ENCODE results near the gene TPRN. TPM values are rescaled to one million over a fixed set of nuclear protein-coding genes. Genes with fewer than 3 reads are reported as not detected.

TPRN gene
- total and polyA plus RNA-seq, 2 donors (not counting 3 experiments of a cell fraction or from before 2014, with no cell fraction given), result 4.3 to 12.4 TPM

GRCh38 chr9:137162505-137163364 lies 37.8 kb downstream of the TPRN start:
- ChIA-PET CTCF (interaction anchor here (1.2 to 1.8 kb wide), 4 partner anchors 8 to 74 kb away, joined by 4 to 12 read pairs (median 6); no protein-coding TSS in a partner anchor), POLR2A (interaction anchor here (0.8 kb wide), 1 partner anchor 61 kb away, joined by 4 read pairs; no protein-coding TSS in a partner anchor)
- TF ChIP-seq EZH2 (IDR thresholded peaks at IDR 0.05; ENCODE audit: borderline replicate concordance, low read depth, low read length, severe bottlenecking), result peak; percentile 93
- TF ChIP-seq FOS (IDR thresholded peaks at IDR 0.05; ENCODE audit: borderline replicate concordance, insufficient read depth, low read length), result no peak
- H3K4me2 ChIP-seq (ENCODE audit: insufficient read depth, low read length), result peak overlapping the region; percentile 48
- DNase-seq (ENCODE audit: low read depth, low spot score), result peak; percentile 14
- H2AFZ ChIP-seq (ENCODE audit: low read depth, low read length), result peak overlapping the region; percentile 88
- H3K79me2 ChIP-seq (ENCODE audit: control insufficient read depth, insufficient read depth, low read length), result no peaks in the 10 kb centered on the region
- no peak overlapping the region for H3K27ac ChIP-seq (ENCODE audit: insufficient read depth, low read depth, low read length)
- peaks cover 3% of the 10 kb centered on the region for H3K4me1 ChIP-seq (ENCODE audit: control insufficient read depth, extremely low read depth, insufficient read depth, low read length)
- no peaks in the 10 kb centered on the region for H4K20me1 ChIP-seq (replicated peaks; ENCODE audit: control insufficient read depth, extremely low read depth, insufficient read depth, low read length)
- intact Hi-C loops (cut with micrococcal nuclease), result no loop called here
- no TSS peak for BruUV-seq (replicated peaks)
- H3K9ac ChIP-seq (replicated peaks; ENCODE audit: extremely low read depth, insufficient read depth, low read length), result no peak overlapping the region
- FAIRE-seq, result no peak
- H3K9me3 ChIP-seq (replicated peaks; ENCODE audit: control insufficient read depth, insufficient read depth, low read length), result no peaks in the 10 kb centered on the region
- H3K36me3 ChIP-seq (ENCODE audit: control insufficient read depth in 2 of 2, extremely low read depth in 1 of 2, insufficient read depth in 2 of 2, low read length in 2 of 2), result no peaks in the 10 kb centered on the region
- no peaks in the 10 kb centered on the region for H3K9me1 ChIP-seq (replicated peaks; ENCODE audit: control insufficient read depth, extremely low read depth, insufficient read depth, low read length)
- peak overlapping the region in 2 of 3 experiments; percentile 11 to 24 for H3K4me3 ChIP-seq (replicated peaks in 1 of 3; ENCODE audit: insufficient read depth in 1 of 3, low read depth in 1 of 3, low read length in 3 of 3)
- H3K27me3 ChIP-seq (ENCODE audit: control insufficient read depth in 2 of 2, insufficient read depth in 2 of 2, low read length in 2 of 2), result peaks cover 23 to 30% of the 10 kb centered on the region in 2 experiments
- dilution Hi-C loops (cut with MboI; ENCODE audit: extremely low pct_ligation_motif_present, low sequenced_read_pairs), result no loop called here

DNA sequence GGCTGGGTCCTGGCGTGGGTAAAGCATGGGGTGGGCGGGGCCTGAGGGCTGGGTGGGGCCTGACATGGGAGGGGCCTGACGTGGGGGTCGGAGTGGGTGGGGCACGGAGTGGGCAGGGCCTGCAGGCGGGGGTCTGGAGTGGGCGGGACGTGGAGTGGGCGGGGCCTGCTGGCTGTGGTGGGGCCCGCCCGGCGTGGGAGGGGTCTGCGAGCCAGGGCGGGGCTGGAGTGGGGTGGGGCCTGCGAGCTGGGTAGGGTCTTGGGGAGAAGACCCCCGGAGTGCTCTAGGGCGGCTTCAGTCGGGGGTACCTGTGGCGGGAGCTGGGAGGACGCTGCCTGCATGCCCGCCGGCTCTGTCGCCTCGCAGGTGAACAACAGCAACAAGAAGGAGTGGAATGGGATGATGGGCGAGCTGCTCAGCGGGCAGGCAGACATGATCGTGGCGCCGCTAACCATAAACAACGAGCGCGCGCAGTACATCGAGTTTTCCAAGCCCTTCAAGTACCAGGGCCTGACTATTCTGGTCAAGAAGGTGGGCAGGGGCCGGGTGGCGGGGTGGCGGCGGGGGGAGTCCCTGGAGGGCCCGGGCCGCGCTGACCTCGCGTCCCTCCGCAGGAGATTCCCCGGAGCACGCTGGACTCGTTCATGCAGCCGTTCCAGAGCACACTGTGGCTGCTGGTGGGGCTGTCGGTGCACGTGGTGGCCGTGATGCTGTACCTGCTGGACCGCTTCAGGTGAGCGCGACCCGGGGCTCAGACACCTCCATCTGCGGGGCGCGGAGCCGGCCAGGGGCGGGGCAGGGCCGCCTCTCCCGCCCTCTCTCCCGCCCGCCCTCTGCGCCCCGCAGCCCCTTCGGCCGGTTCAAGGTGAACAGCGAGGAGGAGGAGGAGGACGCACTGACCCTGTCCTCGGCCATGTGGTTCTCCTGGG lies 38.7 kb downstream of the TPRN start:
- H4K20me1 ChIP-seq (replicated peaks; ENCODE audit: control insufficient read depth, extremely low read depth, insufficient read depth, low read length), result no peaks in the 10 kb centered on the region
- DNase-seq (ENCODE audit: low read depth, low spot score) (no peak), FAIRE-seq (no peak)
- CTCF ChIA-PET, result interaction anchor here (1.2 to 1.5 kb wide), 2 partner anchors 9 to 14 kb away, joined by 4 to 12 read pairs; no protein-coding TSS in a partner anchor
- POLR2A ChIA-PET, result no interaction called here
- no peaks in the 10 kb centered on the region for H3K79me2 ChIP-seq (ENCODE audit: control insufficient read depth, insufficient read depth, low read length)
- H3K36me3 ChIP-seq (ENCODE audit: control insufficient read depth in 2 of 2, extremely low read depth in 1 of 2, insufficient read depth in 2 of 2, low read length in 2 of 2), result no peaks in the 10 kb centered on the region
- peaks cover 16 to 29% of the 10 kb centered on the region in 2 experiments for H3K27me3 ChIP-seq (ENCODE audit: control insufficient read depth in 2 of 2, insufficient read depth in 2 of 2, low read length in 2 of 2)
- no peaks in the 10 kb centered on the region for H3K9me1 ChIP-seq (replicated peaks; ENCODE audit: control insufficient read depth, extremely low read depth, insufficient read depth, low read length)
- H3K4me1 ChIP-seq (ENCODE audit: control insufficient read depth, extremely low read depth, insufficient read depth, low read length), result peaks cover 3% of the 10 kb centered on the region
- BruUV-seq (replicated peaks), result no TSS peak
- no peak overlapping the region for H3K27ac ChIP-seq (ENCODE audit: insufficient read depth, low read depth, low read length)
- TF ChIP-seq JUN (IDR thresholded peaks at IDR 0.05; ENCODE audit: borderline replicate concordance, insufficient read depth, insufficient read length, low read depth) (no peak), FOS (IDR thresholded peaks at IDR 0.05; ENCODE audit: borderline replicate concordance, insufficient read depth, low read length) (no peak), CTCF (IDR thresholded peaks at IDR 0.05; ENCODE audit: extremely low read depth in 1 of 2, insufficient read depth in 1 of 2, low read depth in 1 of 2, low read length in 2 of 2) (no peak), MYC (IDR thresholded peaks at IDR 0.05; ENCODE audit: low read depth, low read length) (no peak)
- TF ChIP-seq, protein P1, sequence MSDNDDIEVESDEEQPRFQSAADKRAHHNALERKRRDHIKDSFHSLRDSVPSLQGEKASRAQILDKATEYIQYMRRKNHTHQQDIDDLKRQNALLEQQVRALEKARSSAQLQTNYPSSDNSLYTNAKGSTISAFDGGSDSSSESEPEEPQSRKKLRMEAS (IDR thresholded peaks at IDR 0.05; ENCODE audit: insufficient read depth, insufficient read length), result no peak
- no peaks in the 10 kb centered on the region for H3K9me3 ChIP-seq (replicated peaks; ENCODE audit: control insufficient read depth, insufficient read depth, low read length)
- H3K9ac ChIP-seq (replicated peaks; ENCODE audit: extremely low read depth, insufficient read depth, low read length), result no peak overlapping the region
- no peak overlapping the region for H3K4me2 ChIP-seq (ENCODE audit: insufficient read depth, low read length)
- intact Hi-C loops (cut with micrococcal nuclease), result no loop called here
- no peak overlapping the region for H3K4me3 ChIP-seq (replicated peaks in 1 of 3; ENCODE audit: insufficient read depth in 1 of 3, low read depth in 1 of 3, low read length in 3 of 3)
- H2AFZ ChIP-seq (ENCODE audit: low read depth, low read length), result no peak overlapping the region
- dilution Hi-C loops (cut with MboI; ENCODE audit: extremely low pct_ligation_motif_present, low sequenced_read_pairs), result no loop called here
